HepG2 (cell line): ENCODE results near the gene ATG2A. TPM values are rescaled to one million over a fixed set of nuclear protein-coding genes. Genes with fewer than 3 reads are reported as not detected.

Experiments
- CCDC6 ChIP-seq: sonication (generic); formaldehyde crosslinking; IDR thresholded peaks from 2 replicates; pipeline ENCODE4 v1.8.1; 2022; ENCODE audit warnings: mild to moderate bottlenecking, missing genetic modification reagents, moderate library complexity
- CEBPB ChIP-seq: IDR thresholded peaks from 2 replicates; pipeline ENCODE4 v1.6.1; 2011; ENCODE audit warnings: low read depth, low read length, improper control_type of control experiment, borderline replicate concordance
- CEBPG ChIP-seq: IDR thresholded peaks from 2 replicates; pipeline ENCODE4 v1.6.1; 2016
- FLYWCH1 ChIP-seq: sonication (generic); formaldehyde crosslinking; IDR thresholded peaks from 2 replicates; pipeline ENCODE4 v1.8.1; 2023; ENCODE audit warnings: mild to moderate bottlenecking, missing genetic modification reagents
- GATAD1 ChIP-seq: IDR thresholded peaks from 2 replicates; pipeline ENCODE4 v1.6.1; 2016; ENCODE audit warnings: missing genetic modification reagents, missing compliant biosample characterization
- HNRNPL ChIP-seq: fragments of 200-400 bp; formaldehyde crosslinking; IDR thresholded peaks from 2 replicates; pipeline ENCODE4 v1.6.1; 2017; ENCODE audit warnings: mild to moderate bottlenecking, low read depth, low read length
- JUNB ChIP-seq: sonication (generic); formaldehyde crosslinking; IDR thresholded peaks from 2 replicates; pipeline ENCODE4 v1.8.0; 2022; ENCODE audit warnings: missing genetic modification reagents, mild to moderate bottlenecking, borderline replicate concordance
- MEIS2 ChIP-seq: sonication (generic); formaldehyde crosslinking; IDR thresholded peaks from 2 replicates; pipeline ENCODE4 v1.9.0; 2021; ENCODE audit warnings: mild to moderate bottlenecking, missing genetic modification reagents
- PAWR ChIP-seq: sonication (generic); formaldehyde crosslinking; IDR thresholded peaks from 2 replicates; pipeline ENCODE4 v1.4.0; 2020; ENCODE audit warnings: missing genetic modification reagents, mild to moderate bottlenecking, borderline replicate concordance
- PRDM10 ChIP-seq: sonication (generic); formaldehyde crosslinking; IDR thresholded peaks from 2 replicates; pipeline ENCODE4 v1.4.0; 2020; ENCODE audit warnings: low read depth, missing genetic modification reagents
- RBFOX2 ChIP-seq: fragments of 200-400 bp; formaldehyde crosslinking; IDR thresholded peaks from 2 replicates; pipeline ENCODE4 v1.6.1; 2017; ENCODE audit warnings: low read depth, mild to moderate bottlenecking, low read length
- SMAD3 ChIP-seq: sonication (generic); formaldehyde crosslinking; IDR thresholded peaks from 2 replicates; pipeline ENCODE4 v1.4.0; 2020; ENCODE audit warnings: missing genetic modification reagents
- SNAI1 ChIP-seq: sonication (generic); formaldehyde crosslinking; IDR thresholded peaks from 2 replicates; pipeline ENCODE4 v1.5.0; 2020; ENCODE audit warnings: mild to moderate bottlenecking, missing genetic modification reagents, borderline replicate concordance
- SP4 ChIP-seq: sonication (generic); formaldehyde crosslinking; IDR thresholded peaks from 2 replicates; pipeline ENCODE4 v1.8.1; 2023; ENCODE audit warnings: mild to moderate bottlenecking, missing genetic modification reagents
- SUZ12 ChIP-seq: fragments of 150-350 bp; IDR thresholded peaks from 2 replicates; pipeline ENCODE4 v1.6.1; 2014; ENCODE audit warnings: low read depth, low read length
- TAF1 ChIP-seq: sonication (generic); formaldehyde crosslinking; IDR thresholded peaks from 2 replicates; pipeline ENCODE4 v1.4.0; 2020; ENCODE audit warnings: missing genetic modification reagents
- ZBTB21 ChIP-seq: sonication (generic); formaldehyde crosslinking; IDR thresholded peaks from 2 replicates; pipeline ENCODE4 v1.4.0; 2020; ENCODE audit warnings: missing genetic modification reagents
- ZBTB42 ChIP-seq: sonication (generic); formaldehyde crosslinking; IDR thresholded peaks from 2 replicates; pipeline ENCODE4 v1.5.0; 2020; ENCODE audit warnings: mild to moderate bottlenecking, missing genetic modification reagents
- ZC3H13 ChIP-seq: sonication (generic); formaldehyde crosslinking; IDR thresholded peaks from 2 replicates; pipeline ENCODE4 v1.8.1; 2023; ENCODE audit warnings: mild to moderate bottlenecking, missing genetic modification reagents, moderate library complexity
- ZGPAT ChIP-seq: IDR thresholded peaks from 2 replicates; pipeline ENCODE4 v1.6.1; 2016; ENCODE audit warnings: mild to moderate bottlenecking
- ZNF232 ChIP-seq: sonication (generic); formaldehyde crosslinking; IDR thresholded peaks from 2 replicates; pipeline ENCODE4 v1.4.0; 2020; ENCODE audit warnings: missing genetic modification reagents, borderline replicate concordance
- ZNF513 ChIP-seq: sonication (generic); formaldehyde crosslinking; conservative IDR thresholded peaks from 2 replicates; pipeline ENCODE4 v1.5.0; 2020; ENCODE audit warnings: missing genetic modification reagents
- ZNF563 ChIP-seq: sonication (generic); formaldehyde crosslinking; IDR thresholded peaks from 2 replicates; pipeline ENCODE4 v1.8.0; 2022; ENCODE audit warnings: mild to moderate bottlenecking, moderate library complexity, missing genetic modification reagents
- ZNF792 ChIP-seq: IDR thresholded peaks from 2 replicates; pipeline ENCODE4 v1.6.1; 2016
- polyA plus RNA-seq, 8 experiments: library from polyadenylated mRNA; depleted of rRNA in 3 of 8; stranded (reverse) in 7 of 8; unstranded in 1 of 8; fragments of >200 nt; fragmentation: Illumina TruSeq in 4 of 8; extraction: Trizol in 4 of 8; gene quantifications; 2 replicates each; pipeline versions ENCODE4 v1.2.1 to v1.2.3, GENCODE V29; 2011 to 2016; ENCODE audit warnings: low read depth in 4 of 8, missing spikeins in 1 of 8, mixed read lengths in 1 of 8; ENCODE audit not compliant: insufficient read depth in 1 of 8
- total RNA-seq, 5 experiments: library from RNA; depleted of rRNA; stranded (reverse); fragments of >200 nt; fragmentation: Illumina TruSeq; extraction: Trizol; gene quantifications; 2 replicates each; pipeline ENCODE4 v1.2.3, GENCODE V29; 2016; ENCODE audit warnings: low read depth in 1 of 5

The ATG2A gene
- total and polyA plus RNA-seq, 2 of the 13 experiments (the other 11 are each of a cell fraction or from before 2014, with no cell fraction given), result 6.7 to 8.0 TPM

GRCh38 chr11:64923944-64924909 is 7.2 kb upstream of the ATG2A start, which contains the start of gene PPP2R5B (continued):
- 0 out of 2 replicates have a peak, but pooled peaks have one; percentile 77 for TF ChIP-seq SNAI1 (CRISPR knock-in tag)
- 0 out of 2 replicates have a peak, but pooled peaks have one; percentile 67 for TF ChIP-seq ZNF513 (CRISPR knock-in tag)
- TF ChIP-seq HNRNPL, result no peak
- TF ChIP-seq GATAD1 (CRISPR knock-in tag), result peak; percentile 37; the same call in 1 of the 2 replicates
- peak; percentile 59 for TF ChIP-seq SMAD3 (CRISPR knock-in tag)
- peak; percentile 40; the same call in 1 of the 2 replicates for TF ChIP-seq ZNF232 (CRISPR knock-in tag)
- no peak for TF ChIP-seq CCDC6
- peak; percentile 63 for TF ChIP-seq ZNF563
- 0 out of 2 replicates have a peak, but pooled peaks have one; percentile 46 for TF ChIP-seq RBFOX2
- TF ChIP-seq ZBTB42 (CRISPR knock-in tag), result no peak
- peak; percentile 75; the same call in 1 of the 2 replicates for TF ChIP-seq ZGPAT (CRISPR knock-in tag)
- TF ChIP-seq CEBPB, result peak; percentile 26; the same call in 1 of the 2 replicates
- no peak for TF ChIP-seq FLYWCH1 (CRISPR knock-in tag)
- TF ChIP-seq PRDM10 (CRISPR knock-in tag), result peak; percentile 75
- 0 out of 2 replicates have a peak, but pooled peaks have one; percentile 43 for TF ChIP-seq SP4 (CRISPR knock-in tag)
- TF ChIP-seq ZC3H13, result no peak
- peak; percentile 42; the same call in 1 of the 2 replicates for TF ChIP-seq ZBTB21
- peak; percentile 58; the same call in 1 of the 2 replicates for TF ChIP-seq SUZ12
- TF ChIP-seq ZNF792 (CRISPR knock-in tag), result peak; percentile 11; the same call in 1 of the 2 replicates
- TF ChIP-seq CEBPG (CRISPR knock-in tag), result peak; percentile 58
- no peak for TF ChIP-seq PAWR
- TF ChIP-seq JUNB (CRISPR knock-in tag), result no peak; the same call in 1 of the 2 replicates
- no peak for TF ChIP-seq TAF1 (CRISPR knock-in tag)
- peak; percentile 48; the same call in 1 of the 2 replicates for TF ChIP-seq MEIS2 (CRISPR knock-in tag)
